GM18870 (cell line): ENCODE data around the gene FAM83F.
"Not testable (repeated sequence)": the region's sequence is repeated elsewhere in the genome, so short reads cannot be mapped to it uniquely, and the experiment has no call there.

ENCODE experiments used
- ATAC-seq: cut with Tn5 transposase; IDR thresholded peaks from one replicate; pipeline ENCODE4 v1.9.1; 2021; ENCODE audit warnings: moderate library complexity; ENCODE audit not compliant: unreplicated experiment

The FAM83F gene

GRCh38 chr22:39992894-39993293, 1.9 kb upstream of the FAM83F start:
- ATAC-seq = not testable (repeated sequence)

DNA sequence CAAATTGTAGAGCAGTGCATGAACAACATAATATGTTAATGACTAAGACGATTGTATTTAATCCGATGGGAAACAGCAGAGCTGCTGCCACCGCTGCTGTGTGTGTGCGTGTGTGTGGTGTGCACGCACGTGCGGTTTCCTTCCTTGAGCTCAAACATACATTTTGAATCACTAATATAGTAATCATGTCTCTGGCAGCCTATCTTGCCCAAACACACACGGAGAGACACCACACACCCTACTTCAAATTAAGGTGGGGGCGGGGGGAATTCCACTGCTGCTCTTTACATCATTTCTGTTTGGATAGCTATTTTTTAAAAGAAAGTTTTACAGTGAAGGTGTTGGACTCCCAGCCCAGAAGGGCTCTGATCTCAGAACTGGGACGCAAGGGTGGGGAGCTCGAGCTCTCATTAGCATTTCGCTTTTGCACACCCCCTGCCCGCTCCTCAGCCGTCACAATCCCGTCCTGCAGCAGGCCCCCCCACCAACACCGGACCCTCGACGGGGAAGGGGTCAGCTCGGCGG, 651 bp upstream of the FAM83F start:
- ATAC-seq = no peak

GRCh38 chr22:39995393-39996252, 869 bp downstream of the FAM83F start:
- no peak for ATAC-seq

GRCh38 chr22:39996732-39997131, 2.0 kb downstream of the FAM83F start:
- ATAC-seq = no peak

DNA sequence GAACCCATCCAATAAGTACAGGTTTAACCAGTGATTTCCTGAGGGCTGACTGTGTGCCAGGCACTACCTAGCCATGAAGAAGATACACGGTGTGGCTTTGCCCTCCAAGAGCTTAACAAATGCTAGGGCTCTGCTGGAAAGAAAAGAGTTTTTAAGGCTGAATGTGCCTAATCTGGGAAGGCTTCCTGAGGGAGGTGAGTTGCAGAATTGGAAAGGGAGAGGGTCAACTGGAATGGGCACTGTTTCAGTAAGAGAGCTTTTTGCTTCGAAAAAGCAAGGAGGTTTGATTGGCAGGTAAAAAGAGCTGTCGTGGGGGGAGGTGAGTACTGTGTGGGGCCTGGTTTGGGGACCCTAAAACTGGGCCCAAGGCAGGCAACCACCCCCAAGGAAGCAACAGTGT, 2.7 kb downstream of the FAM83F start:
- ATAC-seq = no peak

DNA sequence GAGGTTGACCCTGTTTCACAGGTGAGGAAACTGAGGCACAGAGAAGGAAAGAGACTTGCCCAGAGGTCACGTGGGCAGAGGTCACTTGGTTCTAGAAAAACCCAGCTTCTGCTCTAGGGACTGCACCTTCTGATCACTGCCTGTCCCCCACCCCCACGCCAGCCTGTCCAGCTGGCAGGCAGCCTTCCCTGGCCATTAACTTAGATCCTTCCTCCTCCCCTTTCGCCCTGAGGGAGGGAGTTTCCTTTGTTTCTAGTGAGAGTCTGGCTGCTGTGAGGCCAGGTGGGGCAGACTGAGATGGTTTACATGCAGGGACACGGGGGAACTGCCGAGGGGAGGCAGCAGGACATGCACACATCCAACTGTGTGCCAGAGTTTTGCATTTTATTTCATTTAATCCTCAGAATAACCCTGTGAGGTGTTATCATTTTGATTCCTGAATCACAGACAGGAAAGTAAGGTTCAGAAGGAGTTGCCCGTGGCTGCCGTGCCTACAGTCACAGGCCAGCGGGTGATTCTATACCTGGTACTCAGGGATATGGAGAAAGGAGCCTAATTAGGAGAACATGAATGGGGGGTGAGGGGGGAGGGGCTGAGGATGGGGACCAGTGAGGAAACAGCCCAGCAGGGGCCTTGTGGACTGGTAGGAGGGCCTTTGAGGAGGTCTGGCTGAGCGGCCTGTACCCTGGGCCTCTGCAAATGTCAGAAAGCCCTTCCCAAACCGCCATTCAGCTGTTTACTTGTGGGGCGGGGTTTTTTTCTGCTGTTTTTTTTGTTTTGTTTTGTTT, 3.4 kb downstream of the FAM83F start:
- ATAC-seq = no peak

DNA sequence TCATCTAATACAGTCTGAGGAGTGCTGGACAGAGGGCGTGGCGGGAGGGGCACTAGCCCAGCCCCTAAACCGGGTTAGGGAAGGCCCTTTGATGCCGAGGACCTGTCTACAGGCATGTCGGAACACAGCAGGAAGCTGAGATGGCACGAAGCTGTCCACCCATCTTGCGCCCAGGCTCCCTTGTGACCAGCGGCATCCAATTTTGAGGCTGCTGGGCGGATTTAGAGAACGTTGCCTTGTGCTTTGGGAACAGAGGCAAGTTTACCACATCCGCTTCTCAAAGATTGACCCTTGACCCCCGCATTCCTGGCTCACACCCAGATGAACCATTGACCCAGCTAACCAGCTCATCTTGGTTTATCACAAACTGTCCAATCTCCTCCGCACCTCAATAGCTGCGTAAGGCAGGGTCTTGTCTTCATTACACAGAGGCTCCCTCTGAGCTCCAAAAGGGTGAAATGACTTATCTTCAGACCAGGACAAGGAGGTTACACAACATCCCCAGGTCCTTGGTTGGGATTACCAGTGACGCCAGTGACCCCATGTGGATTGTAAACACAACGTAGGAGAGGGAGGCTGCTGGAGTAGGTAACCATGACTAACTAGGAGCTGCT, 4.5 kb downstream of the FAM83F start:
- ATAC-seq = no peak

DNA sequence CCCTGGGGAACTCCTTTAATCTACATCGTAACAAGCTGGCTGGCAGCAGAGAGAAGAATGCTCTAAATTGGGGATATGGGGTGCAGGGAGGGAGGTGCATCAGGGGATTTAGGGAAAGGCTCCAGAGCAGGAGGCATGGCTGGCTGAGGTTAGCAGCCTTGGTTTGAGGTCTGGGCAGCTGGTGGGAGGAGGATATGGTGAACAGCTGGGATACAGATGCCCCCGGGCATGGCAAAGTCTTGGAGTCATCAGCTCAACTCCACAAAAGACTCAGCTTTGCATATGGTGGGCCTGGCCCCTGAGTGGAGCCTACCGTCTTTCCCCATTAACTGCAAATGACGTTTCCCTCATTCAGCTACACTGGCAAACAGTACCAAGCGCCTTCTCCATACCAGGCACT, 5.4 kb downstream of the FAM83F start:
- ATAC-seq = no peak

- no peak for ATAC-seq
These were observed 6.4 kb downstream of the FAM83F start for GRCh38 chr22:40001106-40001505.

DNA sequence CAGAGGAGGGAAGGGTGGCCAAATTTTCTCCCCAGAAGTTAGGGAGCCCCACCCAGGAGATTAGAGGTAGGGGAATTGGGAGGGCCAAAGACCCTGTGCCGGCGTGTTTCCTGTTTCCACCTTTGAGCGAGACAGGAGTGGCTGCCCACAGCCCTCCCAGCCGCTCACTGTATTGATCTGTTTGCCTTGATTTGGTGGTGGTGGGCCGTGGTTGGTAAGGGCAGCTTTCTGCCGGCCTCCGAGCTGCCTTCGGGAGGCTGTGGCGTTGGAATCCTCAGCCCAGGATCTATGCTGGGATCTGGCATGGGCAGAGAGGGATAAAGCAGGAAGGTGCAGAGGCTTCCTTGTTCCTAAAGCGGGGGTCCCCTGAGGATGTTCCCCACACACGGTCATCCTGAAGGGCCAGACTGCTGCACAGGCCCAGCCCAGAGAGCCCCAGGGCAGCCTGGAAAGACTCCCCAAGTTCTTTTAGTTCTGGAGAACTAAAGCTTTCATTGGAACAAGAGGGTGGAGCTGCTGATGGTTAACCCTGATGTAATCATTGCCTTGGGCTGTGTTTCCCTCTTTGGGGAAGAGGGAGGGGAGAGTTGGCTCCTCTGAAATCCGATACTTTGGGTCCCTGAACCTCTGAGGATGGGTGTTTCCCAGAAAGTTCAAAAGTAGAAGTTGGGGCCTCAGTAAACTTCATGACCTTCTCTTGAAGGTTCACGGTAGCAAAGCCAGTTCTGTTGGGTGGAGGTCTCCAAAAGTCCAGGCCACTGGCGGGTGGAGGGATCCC, 7.2 kb downstream of the FAM83F start:
- ATAC-seq = no peak

GRCh38 chr22:40002935-40003715, 8.4 kb downstream of the FAM83F start:
- no peak for ATAC-seq

DNA sequence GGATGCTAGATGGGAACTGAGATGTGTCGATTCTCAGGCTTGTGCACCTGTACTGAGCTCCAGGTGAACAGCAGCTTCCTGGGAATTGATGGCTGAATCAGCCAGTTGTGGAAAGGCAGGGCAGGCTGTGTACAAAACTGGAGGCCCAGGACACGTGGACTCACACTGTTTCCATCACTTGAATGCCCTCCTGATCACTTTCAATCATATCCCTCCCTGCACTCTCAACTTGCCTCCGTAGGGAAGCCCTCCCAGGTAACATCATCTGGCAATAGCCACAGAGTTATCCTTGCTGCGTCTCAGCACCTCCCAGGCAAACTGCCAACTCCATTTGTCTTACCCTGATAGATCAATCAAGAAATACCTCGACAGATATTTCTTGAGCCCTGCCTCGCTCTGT, 10.1 kb downstream of the FAM83F start:
- ATAC-seq = no peak

GRCh38 chr22:40006641-40007040, 11.9 kb downstream of the FAM83F start:
- ATAC-seq = no peak

GRCh38 chr22:40007853-40008710, 13.3 kb downstream of the FAM83F start:
- ATAC-seq = no peak

DNA sequence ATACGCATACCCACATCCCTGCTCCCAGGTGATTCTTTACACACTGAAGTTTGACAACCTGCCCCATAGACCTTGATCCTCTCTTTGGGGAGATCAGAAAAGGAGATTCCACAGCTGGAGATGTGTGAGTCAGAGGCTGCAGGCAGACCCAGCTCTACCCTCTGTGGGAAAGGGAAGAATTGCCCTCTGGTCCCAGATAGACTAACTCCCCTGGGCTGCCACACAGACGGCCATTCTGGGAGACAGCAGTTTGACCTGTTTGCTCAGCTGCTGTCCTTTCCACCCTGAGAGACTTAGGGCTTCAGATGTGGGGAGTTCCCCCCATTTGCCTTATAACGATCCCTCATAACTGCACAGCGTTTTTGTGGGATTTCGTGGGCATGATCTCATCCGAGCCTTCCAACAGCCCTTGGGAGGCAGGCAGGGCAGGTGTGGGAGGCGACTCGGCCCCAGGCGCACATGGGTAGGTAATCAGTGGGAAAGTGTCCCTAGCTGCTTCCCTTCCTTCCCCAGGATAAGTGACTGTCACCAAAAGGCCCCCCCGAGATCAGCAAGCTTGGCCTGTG, 14.1 kb downstream of the FAM83F start:
- ATAC-seq = no peak

DNA sequence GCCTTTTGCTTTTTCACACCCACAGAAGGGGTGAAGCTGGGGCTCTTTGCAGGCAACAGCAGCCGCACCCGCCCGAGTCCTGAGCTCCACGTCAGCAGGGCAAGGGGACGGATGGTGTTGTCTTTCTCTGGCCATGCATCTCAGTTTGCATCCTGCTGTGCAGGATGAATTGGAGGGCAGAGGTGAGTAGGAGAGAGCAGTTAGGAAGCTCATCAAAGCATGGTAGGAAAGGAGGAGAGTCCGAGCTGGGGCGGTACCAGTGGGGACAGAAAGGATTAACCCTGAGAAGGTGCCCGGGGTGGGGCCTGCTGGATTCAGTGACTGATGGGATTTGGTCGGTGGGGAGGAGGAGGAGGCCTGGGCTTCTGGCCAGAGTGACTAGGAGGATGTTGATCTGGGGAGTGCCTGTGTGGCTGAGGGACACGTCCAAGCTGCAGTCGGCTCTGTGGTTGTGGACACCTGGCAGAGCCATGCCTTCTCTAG, 14.6 kb downstream of the FAM83F start:
- no peak for ATAC-seq

- ATAC-seq = no peak
These were observed 15.4 kb downstream of the FAM83F start for GRCh38 chr22:40009951-40010671.

DNA sequence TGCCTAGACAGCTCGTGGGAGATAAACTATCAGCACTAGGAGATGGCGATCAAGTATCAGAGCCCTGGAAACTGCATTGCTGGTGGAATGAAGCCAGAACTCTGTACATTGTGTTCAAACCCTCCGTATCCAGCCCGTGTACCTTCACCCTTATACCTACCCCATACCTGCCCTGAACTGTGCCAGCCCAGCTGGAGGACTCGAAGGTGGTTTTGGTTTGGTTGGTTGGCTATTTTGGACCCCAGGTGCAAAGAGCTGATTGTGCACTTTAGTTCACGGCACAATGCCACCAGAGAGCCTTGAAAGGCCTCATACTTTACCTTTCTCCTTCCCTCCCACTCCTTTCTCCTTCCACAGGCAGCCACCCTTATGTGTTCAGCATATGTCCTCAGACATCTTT, 16.0 kb downstream of the FAM83F start:
- no peak for ATAC-seq
